ENCODE results near the gene TPP2. TPM values are rescaled to one million over a fixed set of nuclear protein-coding genes. Genes with fewer than 3 reads are reported as not detected.

The TPP2 gene
- total RNA-seq, 1 experiment from 2014 or later, result 36.7 TPM

GRCh38 chr13:102617697-102618350, 21.0 kb downstream of the TPP2 start:
- ChIA-PET CTCF (no interaction called here), POLR2A (no interaction called here), RAD21 (ENCODE audit: low non-redundant PET in 1 of 2, low total read pairs in 2 of 2, uncharacterized antibody in 2 of 2, unreplicated experiment in 2 of 2) (no interaction called here)
- TSS peak; percentile 9 for BruUV-seq (replicated peaks)
- H3K9me3 ChIP-seq (ENCODE audit: control insufficient read depth in 1 of 2, insufficient read depth in 1 of 2, low read depth in 1 of 2, low read length in 2 of 2), result no peaks in the 10 kb centered on the region
- no peak overlapping the region for H2AFZ ChIP-seq (ENCODE audit: low read depth, low read length, poor library complexity, severe bottlenecking)
- H3K4me3 ChIP-seq (replicated peaks in 1 of 2; ENCODE audit: low read depth in 1 of 2, low read length in 2 of 2), result no peak overlapping the region
- intact Hi-C loops (cut with micrococcal nuclease), result no loop called here
- ATAC-seq, result no peak
- no peaks in the 10 kb centered on the region; the same call in 1 of the 2 replicates for H4K20me1 ChIP-seq (ENCODE audit: insufficient read depth)
- no peak overlapping the region for H3K4me2 ChIP-seq (ENCODE audit: low read length)
- H3K9ac ChIP-seq (ENCODE audit: low read length), result no peak overlapping the region
- peaks cover 40% of the 10 kb centered on the region for H3K79me2 ChIP-seq (ENCODE audit: insufficient read depth, low read length)
- peaks cover 20 to 34% of the 10 kb centered on the region in 2 experiments for H3K36me3 ChIP-seq (ENCODE audit: control insufficient read depth in 1 of 2, insufficient read depth in 2 of 2, low read length in 2 of 2)
- no peaks in the 10 kb centered on the region for H3K4me1 ChIP-seq (ENCODE audit: control insufficient read depth in 1 of 2, insufficient read depth in 2 of 2, low read length in 2 of 2)
- no peak overlapping the region for H3K27ac ChIP-seq (ENCODE audit: low read depth, low read length)
- TF ChIP-seq CEBPB (IDR thresholded peaks at IDR 0.05; ENCODE audit: low read depth), result no peak
- no peak for TF ChIP-seq ELF1 (IDR thresholded peaks at IDR 0.05; ENCODE audit: borderline replicate concordance, low read depth)
- TF ChIP-seq TCF7L2 (IDR thresholded peaks at IDR 0.05; ENCODE audit: borderline replicate concordance, extremely low read depth, insufficient read depth, insufficient read length), result no peak
- H3K9me2 ChIP-seq (ENCODE audit: insufficient read depth), result no peaks in the 10 kb centered on the region
- no peaks in the 10 kb centered on the region for H3K27me3 ChIP-seq (ENCODE audit: insufficient read depth, low read length)
- DNase-seq (ENCODE audit: low read depth, low spot score), result no peak

DNA sequence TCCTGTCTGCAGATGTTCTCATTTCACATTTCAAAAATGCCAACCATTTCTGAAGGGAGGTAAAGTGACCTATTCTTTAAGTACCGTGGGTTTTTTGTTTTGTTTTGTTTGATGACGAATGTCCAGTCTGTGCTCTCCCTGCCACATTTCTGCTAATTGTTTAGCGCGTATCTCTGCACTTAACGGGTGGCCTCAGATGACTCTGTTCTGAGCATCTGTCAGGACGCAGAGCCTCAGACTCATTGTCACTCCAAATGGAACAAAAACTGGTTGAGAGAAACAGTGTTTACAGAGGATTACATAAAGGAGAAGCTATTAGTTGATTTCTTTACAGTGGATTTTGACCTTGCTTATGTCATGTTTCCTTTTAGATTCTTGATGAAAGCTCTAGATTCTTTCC, 23.7 kb downstream of the TPP2 start:
- ChIA-PET RAD21 (ENCODE audit: low non-redundant PET in 1 of 2, low total read pairs in 2 of 2, uncharacterized antibody in 2 of 2, unreplicated experiment in 2 of 2) (no interaction called here), POLR2A (no interaction called here)
- no TSS peak for BruUV-seq (replicated peaks)
- TF ChIP-seq EGR1 (IDR thresholded peaks at IDR 0.05; ENCODE audit: low read depth) (no peak), JUND (IDR thresholded peaks at IDR 0.05) (no peak), TCF7L2 (IDR thresholded peaks at IDR 0.05; ENCODE audit: borderline replicate concordance, extremely low read depth, insufficient read depth, insufficient read length) (no peak), CTCF (IDR thresholded peaks at IDR 0.05 in 2 of 3, conservative IDR thresholded peaks at IDR 0.05 in 1 of 3; ENCODE audit: borderline replicate concordance in 1 of 3, insufficient read depth in 1 of 3, low read depth in 2 of 3, low read length in 2 of 3) (no peak), RAD21 (IDR thresholded peaks at IDR 0.05; ENCODE audit: low read depth) (no peak), REST (IDR thresholded peaks at IDR 0.05; ENCODE audit: low read depth) (no peak), EZH2phosphoT487 (IDR thresholded peaks at IDR 0.05; ENCODE audit: borderline replicate concordance) (no peak), SRF (IDR thresholded peaks at IDR 0.05; ENCODE audit: low read depth) (no peak), SP1 (IDR thresholded peaks at IDR 0.05; ENCODE audit: low read depth) (no peak), YY1 (IDR thresholded peaks at IDR 0.05; ENCODE audit: extremely low read depth, insufficient replicate concordance, low read depth, low read length) (no peak), MAX (IDR thresholded peaks at IDR 0.05) (no peak), SIN3A (IDR thresholded peaks at IDR 0.05; ENCODE audit: low read depth) (no peak), ZFX (IDR thresholded peaks at IDR 0.05) (no peak), CEBPB (IDR thresholded peaks at IDR 0.05; ENCODE audit: low read depth) (no peak), CBX3 (IDR thresholded peaks at IDR 0.05; ENCODE audit: low read depth) (no peak)

More for the DNA sequence above, 23.7 kb downstream of the TPP2 start:
- Histone ChIP-seq H3K4me1 (ENCODE audit: control insufficient read depth in 1 of 2, insufficient read depth in 2 of 2, low read length in 2 of 2) (no peaks in the 10 kb centered on the region), H3K9me3 (ENCODE audit: control insufficient read depth in 1 of 2, insufficient read depth in 1 of 2, low read depth in 1 of 2, low read length in 2 of 2) (no peaks in the 10 kb centered on the region), H3K4me2 (ENCODE audit: low read length) (no peak overlapping the region), H2AFZ (ENCODE audit: low read depth, low read length, poor library complexity, severe bottlenecking) (no peak overlapping the region), H3K27ac (ENCODE audit: low read depth, low read length) (no peak overlapping the region), H3K9me2 (ENCODE audit: insufficient read depth) (no peaks in the 10 kb centered on the region), H3K36me3 (ENCODE audit: control insufficient read depth in 1 of 2, insufficient read depth in 2 of 2, low read length in 2 of 2) (peaks cover 28 to 35% of the 10 kb centered on the region in 2 experiments), H3K27me3 (ENCODE audit: insufficient read depth, low read length) (no peaks in the 10 kb centered on the region), H3K4me3 (replicated peaks in 1 of 2; ENCODE audit: low read depth in 1 of 2, low read length in 2 of 2) (no peak overlapping the region), H3K79me2 (ENCODE audit: insufficient read depth, low read length) (peaks cover 16% of the 10 kb centered on the region; the same call in 1 of the 2 replicates), H3K9ac (ENCODE audit: low read length) (no peak overlapping the region), H4K20me1 (ENCODE audit: insufficient read depth) (no peaks in the 10 kb centered on the region)
- intact Hi-C loops (cut with micrococcal nuclease), result no loop called here
- CTCF ChIA-PET, result no interaction called here
- no peak for ATAC-seq
- no peak for DNase-seq (ENCODE audit: low read depth, low spot score)
